ENCODE data around the gene MICALL2.
"Not testable (repeated sequence)": the region's sequence is repeated elsewhere in the genome, so short reads cannot be mapped to it uniquely, and the experiment has no call there.

Gene MICALL2

DNA sequence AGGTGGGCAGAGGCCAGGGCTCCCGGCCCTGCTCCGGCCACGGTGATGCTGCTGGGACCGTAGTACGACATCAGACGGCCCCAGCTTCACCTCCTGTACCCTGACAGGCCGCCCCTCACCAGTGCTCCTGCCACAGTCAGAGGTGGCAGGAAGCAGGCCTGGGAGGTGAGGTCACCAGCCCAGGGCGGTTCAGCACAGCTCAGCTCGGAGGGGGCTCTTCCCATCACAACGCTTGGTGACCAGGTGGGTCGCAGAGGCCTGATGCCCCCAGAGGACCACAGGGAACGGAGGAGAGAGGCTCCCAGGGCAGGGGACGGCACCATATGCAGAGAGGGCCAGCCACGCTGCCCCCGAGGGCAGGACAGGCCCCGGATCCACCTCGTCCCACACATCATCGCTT, 8.8 kb downstream of the MICALL2 start:
- in situ Hi-C loops (cut with MboI; ENCODE audit: low sequenced_read_pairs) = no loop called here

DNA sequence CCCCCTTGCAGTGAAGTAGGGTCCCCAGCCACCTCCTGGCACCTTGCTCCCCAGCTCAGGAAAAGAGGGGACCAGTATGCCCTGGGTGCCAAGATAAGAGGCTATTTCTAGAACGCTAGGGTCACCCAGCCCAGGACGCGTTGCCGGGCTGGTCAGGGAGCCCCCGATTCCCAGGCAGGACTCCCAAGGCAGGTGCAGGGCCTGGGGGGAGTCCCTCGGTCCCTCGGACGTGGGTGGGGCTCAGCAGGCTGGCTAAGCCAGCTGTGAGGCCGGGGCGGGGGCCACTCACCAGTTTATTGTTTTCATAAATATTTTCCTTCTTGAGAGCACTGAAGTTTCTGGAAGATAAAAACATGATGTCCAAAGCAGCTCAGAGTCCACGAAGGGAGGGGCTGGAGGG, 9.3 kb downstream of the MICALL2 start:
- in situ Hi-C loops (cut with MboI; ENCODE audit: low sequenced_read_pairs) = no loop called here

DNA sequence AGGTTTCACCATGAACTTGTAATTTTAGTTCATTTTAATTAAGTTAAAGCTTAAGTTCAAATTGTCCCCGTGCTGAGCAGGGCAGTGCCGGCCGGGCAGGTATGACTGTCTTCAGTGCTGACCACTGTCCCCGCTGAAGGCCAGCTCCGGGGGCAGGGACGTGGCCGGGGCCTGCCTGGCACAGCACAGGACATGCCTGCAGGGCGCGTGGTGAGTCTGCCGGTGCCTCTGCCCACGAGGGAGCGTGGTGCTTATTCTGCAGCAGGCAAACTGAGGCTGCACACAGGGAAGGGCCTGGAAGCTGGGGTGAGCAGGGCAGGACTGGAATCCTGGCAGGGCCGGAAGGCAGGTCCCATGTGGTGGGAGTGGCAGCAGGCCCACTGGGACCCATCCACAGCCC, 9.8 kb downstream of the MICALL2 start:
- in situ Hi-C loops (cut with MboI; ENCODE audit: low sequenced_read_pairs) = no loop called here

DNA sequence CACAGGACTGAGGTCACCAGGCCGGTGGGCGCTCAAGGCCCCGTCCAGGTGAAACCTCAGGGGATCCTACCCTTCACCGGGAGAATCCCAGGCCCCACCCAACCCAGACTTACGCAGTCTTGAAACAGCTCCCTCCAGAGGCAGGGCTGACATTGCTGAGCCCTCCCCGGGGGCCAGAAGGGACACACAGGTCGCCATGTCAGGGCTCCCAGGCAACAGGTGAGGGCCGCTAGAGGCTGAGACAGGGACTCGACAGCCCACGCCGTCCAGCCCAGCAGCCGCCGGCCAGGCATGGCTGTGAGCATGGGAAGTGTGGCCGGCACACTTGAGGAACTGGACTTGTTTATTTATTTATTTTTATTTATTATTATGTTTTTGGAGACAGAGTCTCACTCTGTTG, 10.3 kb downstream of the MICALL2 start:
- in situ Hi-C loops (cut with MboI; ENCODE audit: low sequenced_read_pairs) = no loop called here

DNA sequence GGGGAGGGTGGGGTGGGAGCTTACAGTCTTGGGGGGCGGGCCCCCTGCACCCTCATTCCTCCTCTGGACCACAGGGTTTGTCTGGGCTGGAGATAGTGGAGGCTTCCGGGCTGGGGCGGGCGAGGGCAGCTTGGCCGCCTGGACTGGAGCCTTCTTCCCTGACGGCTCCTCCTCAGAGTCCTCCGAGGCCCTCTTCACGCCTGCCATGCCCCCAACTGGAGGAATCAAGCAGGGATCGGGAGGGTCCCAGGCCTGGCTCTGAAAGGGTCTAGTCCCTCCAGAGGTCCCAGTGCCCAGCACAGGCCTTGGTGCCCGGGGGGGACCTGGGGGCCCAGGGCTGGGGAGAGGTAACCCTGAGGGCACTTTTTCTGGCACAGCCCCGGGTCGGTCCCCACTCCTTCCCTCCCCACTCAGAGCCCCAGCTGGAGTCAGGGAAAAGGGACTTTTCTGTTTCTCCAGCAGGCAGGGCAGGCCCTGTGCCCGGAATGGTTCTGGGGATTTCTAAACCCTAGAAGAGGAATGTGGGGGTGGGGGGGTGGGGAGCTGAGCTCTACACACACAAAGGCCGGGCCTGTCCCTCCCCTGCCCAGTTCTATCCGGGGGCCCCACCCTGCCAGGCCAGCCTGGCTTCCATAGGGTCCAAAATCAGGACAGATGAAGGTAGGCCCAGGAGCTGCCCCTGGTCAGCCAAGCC, 11.6 kb downstream of the MICALL2 start:
- in situ Hi-C loops (cut with MboI; ENCODE audit: low sequenced_read_pairs) = no loop called here

DNA sequence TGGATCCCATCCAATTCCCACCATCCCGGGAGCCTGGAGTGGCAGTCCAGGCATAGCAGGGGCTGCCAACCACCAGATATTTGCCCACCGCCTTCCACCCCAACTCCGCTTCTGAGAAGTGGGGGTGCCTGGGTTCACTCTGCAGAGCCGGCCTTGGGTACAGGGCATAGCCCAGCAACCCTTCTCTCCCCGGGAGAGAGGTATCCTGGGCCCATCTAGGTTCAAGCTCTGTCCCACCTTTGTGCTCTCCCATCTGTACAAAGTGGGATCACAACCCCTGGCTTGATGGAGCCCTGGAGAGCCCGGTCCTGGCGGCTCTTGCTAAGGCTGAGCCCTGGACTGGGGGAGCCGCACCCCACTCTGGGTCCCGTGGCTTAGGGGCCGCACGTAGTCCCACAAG, 12.2 kb downstream of the MICALL2 start:
- in situ Hi-C loops (cut with MboI; ENCODE audit: low sequenced_read_pairs) = no loop called here

DNA sequence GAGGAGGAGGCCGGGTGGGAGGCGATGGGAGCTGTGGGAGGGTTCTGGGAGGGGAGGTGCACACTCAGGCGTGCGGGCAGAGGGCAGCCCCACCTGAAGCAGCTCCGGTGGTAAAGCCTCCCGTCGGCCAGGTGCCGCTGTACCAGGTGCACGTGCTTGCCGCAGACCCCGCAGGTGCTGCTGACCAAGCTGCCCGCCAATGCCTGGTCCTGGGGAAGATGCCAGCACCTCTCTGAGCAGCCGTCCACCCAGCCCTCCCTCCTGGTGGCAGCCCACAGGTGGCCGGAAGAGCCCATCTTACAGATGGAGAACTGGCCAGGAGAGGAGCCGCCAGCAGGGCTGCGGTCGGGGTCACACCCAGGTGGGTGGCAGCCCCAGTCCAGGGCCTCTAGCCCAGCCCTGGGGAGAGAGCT, 12.6 kb downstream of the MICALL2 start:
- in situ Hi-C loops (cut with MboI; ENCODE audit: low sequenced_read_pairs) = no loop called here

DNA sequence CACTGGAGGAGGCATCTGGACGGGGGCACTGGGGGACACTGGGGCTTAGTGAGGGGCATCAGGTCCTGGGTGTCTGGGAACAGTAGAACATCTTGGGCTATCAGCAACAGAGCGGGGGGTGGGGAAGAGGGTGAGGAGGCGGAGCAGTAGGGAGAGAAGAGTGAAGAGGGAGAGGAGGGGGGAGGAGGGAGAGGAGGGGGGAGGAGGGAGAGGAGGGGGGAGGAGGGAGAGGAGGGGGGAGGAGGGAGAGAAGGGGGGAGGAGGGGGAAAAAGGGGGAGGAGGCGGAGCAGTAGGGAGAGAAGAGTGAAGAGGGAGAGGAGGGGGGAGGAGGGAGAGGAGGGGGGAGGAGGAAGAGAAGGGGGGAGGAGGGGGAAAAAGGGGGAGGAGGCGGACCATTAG, 13.2 kb downstream of the MICALL2 start:
- in situ Hi-C loops (cut with MboI; ENCODE audit: low sequenced_read_pairs) = not testable (repeated sequence)

DNA sequence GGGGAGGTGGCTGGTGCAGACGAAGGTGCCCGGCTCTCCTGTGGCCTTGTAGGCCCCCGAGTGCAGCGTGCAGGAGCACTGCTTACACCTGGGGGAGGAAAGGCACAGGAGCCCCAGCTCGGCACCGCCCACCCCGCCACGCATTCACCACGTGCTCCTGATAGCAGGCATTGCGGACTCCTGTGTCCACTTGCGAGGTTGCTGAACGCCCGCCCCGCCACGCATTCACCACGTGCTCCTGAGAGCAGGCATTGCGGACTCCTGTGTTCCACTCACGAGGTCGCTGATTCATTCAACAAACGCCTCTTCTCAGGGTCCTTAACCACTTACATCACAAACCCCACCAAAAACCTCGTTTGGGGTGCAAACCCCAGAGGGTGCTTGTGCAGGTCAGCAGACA, 13.9 kb downstream of the MICALL2 start:
- in situ Hi-C loops (cut with MboI; ENCODE audit: low sequenced_read_pairs) = no loop called here

DNA sequence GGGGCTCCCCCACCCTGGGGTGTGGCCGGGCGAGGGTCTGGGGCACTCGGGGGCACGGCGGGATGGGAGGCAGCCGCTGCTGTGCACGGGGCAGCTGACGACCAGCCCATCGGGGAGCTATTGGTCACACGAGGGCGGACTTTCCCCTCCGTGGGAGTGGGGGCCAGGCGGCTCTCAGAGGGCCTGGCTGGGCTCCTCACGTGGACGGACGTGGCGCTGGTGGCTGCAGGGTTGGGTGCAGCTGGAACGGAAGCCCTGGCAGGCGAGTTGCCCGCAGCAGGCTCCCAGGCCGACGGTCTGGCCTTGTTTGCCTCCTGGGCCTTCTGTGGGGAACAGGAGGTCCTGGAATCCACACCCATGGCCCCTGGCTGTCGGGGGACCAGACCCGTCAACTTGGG, 14.3 kb downstream of the MICALL2 start:
- in situ Hi-C loops (cut with MboI; ENCODE audit: low sequenced_read_pairs) = no loop called here

DNA sequence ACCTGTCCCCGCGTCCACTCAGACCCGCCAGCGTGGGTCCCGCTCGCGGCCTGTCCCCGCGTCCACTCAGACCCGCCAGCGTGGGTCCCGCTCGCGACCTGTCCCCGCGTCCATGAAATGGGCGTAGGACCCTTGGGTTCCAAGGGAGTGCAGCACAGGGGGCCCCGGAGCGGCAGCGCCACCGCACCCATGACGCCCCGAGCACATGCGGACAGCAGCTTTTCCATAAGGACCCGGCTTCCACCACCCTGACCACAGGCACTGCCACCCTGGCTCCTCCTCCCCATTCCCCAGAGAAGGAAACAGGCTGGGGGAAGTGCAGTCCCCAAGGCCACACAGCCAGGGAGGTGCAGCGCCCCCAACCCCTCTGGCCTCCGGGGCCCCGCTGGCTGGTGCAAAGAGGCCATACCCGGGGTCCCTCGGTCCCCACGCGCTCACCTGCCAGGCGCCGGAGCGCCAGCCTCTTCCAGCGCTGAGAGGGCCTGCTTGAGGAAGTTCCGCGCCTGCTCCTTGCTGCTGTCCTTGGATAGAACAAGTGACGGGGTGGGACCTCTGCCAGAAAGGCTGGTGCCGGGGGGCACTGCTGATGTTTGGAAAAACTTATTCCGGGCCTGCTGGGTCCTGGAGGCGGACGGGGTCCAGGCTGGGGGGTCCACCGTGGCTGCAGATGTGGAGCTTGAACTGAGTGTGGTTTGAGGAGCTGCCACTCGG, 14.9 kb downstream of the MICALL2 start:
- in situ Hi-C loops (cut with MboI; ENCODE audit: low sequenced_read_pairs) = no loop called here

DNA sequence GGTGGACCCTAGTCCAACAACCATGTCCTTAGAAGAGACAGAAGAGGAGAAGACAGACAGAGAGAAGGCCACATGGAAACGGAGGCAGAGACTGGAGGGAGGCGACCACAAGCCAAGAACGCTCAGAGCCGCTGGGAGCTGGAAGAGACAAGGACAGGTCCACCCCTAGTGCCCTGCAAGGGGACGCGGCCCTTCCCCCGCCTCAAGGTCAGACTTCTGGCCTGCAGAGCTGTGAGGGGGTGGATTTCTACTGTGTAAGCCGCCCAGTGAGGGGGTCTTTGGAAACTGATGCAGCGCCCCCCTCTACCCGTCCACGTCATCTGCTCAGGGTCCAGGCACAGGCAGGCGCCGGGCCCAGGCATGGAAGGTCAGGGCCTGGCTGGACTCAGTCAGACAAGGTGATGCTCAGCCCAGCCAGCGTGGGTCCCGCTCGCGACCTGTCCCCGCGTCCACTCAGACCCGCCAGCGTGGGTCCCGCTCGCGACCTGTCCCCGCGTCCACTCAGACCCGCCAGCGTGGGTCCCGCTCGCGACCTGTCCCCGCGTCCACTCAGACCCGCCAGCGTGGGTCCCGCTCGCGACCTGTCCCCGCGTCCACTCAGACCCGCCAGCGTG, 15.6 kb downstream of the MICALL2 start:
- in situ Hi-C loops (cut with MboI; ENCODE audit: low sequenced_read_pairs) = not testable (repeated sequence)

DNA sequence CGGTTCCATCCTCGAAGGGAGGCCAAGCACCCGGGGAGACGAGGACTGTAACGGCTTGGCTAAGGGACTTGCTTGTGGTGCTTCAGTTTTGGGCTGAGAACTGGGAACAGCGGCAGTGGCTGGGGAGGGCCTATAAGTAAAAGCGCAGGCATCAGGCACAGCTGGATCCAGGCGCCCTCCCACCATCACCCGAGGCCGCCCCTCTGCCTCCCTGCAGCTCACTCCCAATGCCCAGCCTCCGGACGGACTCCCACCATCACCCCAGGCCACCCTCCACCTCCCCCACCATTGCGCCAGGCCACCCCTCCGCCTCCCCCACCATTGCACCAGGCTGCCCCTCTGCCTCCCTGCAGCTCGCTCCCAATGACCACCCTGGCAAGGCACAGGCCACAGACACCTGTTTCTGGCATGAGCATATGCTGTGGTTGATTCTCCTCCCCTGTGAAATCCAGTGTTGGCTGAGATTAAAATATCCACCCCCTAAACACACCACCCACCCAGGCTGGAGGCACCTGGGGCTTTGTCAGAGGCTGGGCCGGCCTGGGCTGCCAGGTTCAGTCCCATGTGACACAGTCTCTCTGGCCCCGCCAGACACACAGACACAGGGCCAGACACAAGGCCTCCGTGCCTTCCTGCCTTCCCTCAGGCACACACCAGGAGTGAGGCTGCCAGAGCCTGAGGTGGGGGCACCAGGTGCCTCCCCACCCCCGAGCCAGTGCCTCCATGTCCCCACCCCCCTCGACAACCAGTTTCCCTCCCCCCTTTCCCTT, 16.7 kb downstream of the MICALL2 start:
- in situ Hi-C loops (cut with MboI; ENCODE audit: low sequenced_read_pairs) = no loop called here

DNA sequence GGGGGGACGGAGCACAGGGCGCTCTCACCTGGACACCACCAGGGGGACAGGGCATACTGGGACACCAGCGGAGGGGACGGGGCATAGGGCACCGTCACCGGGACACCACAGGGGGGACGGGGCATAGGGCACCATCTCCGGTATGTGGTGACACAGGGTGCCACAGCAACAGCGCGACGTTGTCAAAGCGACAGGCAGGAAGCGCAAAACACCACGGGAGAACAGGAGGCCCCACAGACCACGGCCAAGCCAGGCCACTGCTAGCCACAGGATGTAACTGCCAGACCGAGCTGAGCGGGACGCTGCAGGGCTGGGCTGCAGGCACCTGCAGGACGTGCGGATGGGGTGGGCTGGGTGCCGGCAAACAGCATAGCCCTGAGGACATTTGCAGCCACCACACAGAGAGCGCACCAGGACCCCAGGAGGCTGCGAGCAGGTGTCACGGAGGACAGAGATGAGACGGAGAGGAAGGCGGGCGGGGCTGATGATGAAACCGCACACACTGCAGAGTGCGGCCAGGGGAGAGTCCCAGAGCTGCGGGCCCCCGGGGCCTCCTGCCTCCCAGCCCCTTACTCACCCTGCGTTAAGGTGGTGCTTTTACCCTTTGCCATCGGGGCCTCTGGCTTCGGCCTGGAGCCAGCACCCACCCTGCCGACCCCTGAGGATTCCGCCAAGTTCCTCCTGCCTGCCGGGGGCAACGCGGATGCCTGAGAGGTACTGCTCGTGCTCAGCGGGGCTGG, 17.5 kb downstream of the MICALL2 start:
- in situ Hi-C loops (cut with MboI; ENCODE audit: low sequenced_read_pairs) = no loop called here

DNA sequence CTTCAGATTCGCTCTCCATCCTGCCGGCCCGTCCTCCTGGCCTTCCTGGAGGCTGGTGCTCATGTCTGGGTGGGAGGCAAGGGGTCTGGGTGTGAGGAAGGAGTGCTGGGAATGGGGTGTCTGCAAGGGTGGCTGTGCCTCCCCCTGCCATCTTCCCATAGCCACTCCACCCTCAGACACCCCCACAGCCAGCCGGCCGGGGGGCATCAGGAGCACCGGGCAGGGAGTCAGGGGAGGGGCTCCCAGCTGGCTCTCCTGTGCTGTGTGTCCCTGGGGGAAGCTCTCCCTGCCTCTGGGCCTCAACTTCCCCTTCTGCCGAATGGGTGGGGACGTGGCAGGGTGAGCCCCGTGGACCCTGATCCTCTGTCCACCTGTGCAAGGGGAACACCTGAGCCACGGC, 18.6 kb downstream of the MICALL2 start:
- in situ Hi-C loops (cut with MboI; ENCODE audit: low sequenced_read_pairs) = no loop called here

DNA sequence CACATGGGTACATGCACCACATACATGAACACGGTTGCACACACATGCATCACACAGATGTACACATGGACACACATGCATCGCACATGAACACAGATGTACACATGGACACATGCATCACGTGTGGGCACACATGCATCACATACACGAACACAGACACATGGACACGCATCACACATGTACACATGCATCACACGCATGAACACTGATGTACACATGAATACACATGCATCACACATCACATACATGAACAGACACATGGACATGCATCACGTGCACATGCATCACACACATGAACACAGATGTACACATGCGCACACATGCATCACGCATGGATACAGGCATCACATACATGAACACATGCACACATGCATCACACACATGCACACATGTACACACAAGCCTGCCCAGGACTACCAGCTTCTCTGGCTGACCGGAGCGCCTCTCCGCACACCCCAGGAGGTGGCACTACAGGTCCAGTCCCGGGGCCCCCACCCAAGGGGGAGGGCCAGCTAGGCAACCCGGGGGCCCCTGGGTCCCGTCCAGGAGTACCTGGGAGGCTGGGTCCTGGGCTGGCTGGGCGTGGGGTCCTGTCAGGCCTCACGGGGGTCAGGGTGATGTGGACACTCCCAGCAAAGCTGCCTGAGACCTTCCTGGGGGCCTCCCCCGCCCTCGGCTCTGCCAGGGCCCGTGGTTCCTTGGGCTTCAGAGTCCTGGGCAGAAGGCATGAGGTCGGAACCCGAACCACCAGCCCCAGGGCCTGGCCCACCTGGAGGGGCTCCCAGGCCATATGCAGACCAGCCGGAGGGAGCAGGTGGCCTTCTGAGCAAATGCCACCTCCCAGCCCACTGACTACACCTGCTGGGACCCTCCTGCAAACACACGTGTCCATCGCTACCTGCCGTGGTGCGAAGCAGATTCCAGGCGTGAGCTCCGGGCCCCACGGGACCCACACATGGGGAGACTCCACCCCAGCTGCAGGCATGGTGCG, 19.6 kb downstream of the MICALL2 start:
- in situ Hi-C loops (cut with MboI; ENCODE audit: low sequenced_read_pairs) = no loop called here

DNA sequence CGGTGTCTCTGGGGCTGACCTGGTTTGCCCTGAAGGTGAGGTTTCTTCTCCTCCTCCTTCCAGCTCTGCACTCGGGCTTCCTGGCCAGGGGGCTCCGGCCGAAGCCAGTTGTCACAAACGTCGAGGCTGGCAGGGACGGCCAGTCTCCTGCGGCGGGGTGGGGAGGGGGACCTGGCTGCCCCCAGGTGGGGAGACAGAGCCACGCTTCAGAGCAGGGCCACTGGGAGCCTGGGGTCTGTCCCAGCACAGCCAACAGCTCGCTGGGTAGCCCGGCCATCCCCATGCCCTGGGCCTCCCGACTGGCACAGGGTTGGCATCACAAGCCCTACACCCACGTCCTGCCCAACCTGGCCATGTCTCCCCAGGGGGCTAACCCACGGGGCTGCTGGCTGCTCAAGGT, 20.4 kb downstream of the MICALL2 start:
- in situ Hi-C loops (cut with MboI; ENCODE audit: low sequenced_read_pairs) = no loop called here

DNA sequence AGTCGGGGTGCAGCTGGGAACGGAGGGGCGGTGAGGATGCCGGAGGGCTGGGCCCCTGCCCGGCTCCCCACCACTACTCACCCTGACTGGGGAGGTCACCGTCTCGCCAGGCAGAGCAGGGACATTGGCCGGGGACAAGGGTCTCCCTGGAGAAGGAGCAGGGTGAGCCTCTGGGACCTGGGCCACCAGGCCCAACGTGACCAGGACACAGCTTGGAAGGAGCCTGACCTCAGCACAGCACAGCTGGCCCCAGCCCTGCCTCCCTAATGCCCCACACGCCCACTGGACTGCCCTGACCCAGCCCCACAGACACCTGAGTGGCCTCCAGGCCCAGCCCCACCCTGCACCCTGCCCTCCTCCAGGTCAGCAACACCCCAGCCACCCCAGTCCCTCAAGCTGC, 21.1 kb downstream of the MICALL2 start:
- in situ Hi-C loops (cut with MboI; ENCODE audit: low sequenced_read_pairs) = no loop called here

DNA sequence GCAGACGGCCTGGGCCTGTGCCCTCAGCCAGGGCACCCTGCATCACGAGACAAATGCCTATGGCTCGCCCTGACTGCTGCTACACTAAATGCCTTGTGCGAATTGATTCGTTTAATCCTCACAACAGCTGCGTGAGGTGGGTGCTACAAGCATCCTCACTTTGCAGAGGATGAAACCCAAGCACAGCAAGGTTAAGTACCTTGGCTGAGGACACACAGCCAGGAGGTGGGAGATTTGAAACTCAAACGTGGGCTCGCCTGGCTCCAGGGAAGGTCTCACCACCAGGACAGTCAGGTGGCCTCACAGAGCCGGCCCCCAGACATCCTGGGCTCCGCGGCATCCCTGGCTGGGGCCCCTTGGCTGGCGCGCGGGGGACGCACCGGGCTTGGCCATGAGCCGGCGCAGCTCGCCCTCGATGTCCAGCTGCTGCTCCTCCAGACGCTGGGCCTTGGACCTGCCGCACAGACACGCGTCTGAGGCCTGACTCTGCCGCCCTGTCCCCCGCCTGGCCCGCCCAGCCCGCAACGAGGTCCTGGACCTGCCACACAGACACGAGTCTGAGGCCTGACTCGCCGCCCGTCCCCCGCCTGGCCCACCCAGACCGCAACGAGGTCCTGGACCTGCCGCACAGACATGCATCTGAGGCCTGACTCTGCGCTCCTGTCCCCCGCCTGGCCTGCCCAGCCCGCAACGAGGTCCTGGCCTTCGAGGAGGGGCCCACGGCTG, 22.0 kb downstream of the MICALL2 start:
- in situ Hi-C loops (cut with MboI; ENCODE audit: low sequenced_read_pairs) = no loop called here
